HG03439 (cell line): Measurements from ENCODE around the gene GCNT4.

ENCODE experiments used
- ATAC-seq: cut with Tn5 transposase; IDR thresholded peaks from one replicate; pipeline ENCODE4 v1.9.1; 2021; ENCODE audit warnings: mild to moderate bottlenecking, moderate library complexity; ENCODE audit not compliant: unreplicated experiment

The GCNT4 gene

GRCh38 chr5:75018805-75019587 is 33.4 kb downstream of the GCNT4 start:
- no peak for ATAC-seq

DNA sequence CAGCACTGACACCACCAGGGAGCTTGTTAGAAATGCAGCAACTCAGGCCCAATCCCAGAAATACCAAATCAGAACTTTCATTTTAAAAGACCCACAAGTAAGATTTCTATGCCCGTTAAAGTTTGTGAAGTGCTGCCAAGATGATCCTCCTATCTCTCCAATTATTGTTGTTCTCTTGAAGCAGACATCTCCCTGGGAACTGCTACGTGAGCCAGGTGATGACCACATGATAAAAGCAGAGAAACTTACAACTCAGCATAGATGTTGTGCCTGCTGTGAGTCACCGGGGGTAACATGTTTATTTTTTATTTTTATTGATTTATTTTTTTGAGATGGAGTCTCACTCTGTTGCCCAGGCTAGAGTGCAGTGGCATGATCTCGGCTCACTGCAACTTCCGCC is 34.4 kb downstream of the GCNT4 start:
- no peak for ATAC-seq

DNA sequence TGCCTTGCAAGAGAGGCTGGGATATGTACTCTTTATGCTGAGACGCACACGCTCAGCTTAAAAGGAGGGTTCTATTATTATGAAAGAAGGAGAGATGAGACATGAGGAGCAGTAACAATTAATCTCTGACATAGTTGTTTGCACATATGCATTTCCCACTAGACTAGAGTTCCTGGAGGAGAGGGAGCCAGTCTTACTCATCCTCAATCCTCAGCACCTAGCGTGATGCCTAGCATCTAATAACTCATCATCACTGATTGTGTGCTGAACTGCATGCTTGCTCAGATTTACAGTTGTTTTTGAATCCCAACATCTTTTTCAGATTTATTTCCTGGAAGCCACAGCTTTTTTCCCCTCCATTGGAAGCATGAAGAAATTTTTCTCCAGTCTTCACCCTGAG is 35.5 kb downstream of the GCNT4 start:
- ATAC-seq = no peak

DNA sequence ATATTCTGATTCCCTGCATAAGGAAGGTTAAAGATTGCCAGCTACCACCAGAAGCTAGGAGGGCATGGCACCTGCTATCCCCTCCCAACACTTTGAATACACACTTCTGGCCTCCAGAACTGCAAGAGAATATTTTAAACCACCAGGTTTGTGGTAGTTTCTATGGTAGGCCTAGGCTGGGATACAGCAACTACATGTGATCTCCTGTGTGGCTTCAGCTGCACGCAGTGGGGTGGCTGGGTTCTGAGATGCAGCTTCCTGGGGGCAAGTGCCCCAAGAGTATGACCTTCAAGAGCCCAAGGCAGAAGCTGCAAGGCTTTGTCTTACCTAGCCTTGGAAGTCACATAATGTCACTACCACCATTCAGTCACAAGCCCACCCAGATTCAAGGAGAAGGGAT is 39.6 kb downstream of the GCNT4 start:
- no peak for ATAC-seq

GRCh38 chr5:75010838-75011237 is 41.5 kb downstream of the GCNT4 start:
- no peak for ATAC-seq

DNA sequence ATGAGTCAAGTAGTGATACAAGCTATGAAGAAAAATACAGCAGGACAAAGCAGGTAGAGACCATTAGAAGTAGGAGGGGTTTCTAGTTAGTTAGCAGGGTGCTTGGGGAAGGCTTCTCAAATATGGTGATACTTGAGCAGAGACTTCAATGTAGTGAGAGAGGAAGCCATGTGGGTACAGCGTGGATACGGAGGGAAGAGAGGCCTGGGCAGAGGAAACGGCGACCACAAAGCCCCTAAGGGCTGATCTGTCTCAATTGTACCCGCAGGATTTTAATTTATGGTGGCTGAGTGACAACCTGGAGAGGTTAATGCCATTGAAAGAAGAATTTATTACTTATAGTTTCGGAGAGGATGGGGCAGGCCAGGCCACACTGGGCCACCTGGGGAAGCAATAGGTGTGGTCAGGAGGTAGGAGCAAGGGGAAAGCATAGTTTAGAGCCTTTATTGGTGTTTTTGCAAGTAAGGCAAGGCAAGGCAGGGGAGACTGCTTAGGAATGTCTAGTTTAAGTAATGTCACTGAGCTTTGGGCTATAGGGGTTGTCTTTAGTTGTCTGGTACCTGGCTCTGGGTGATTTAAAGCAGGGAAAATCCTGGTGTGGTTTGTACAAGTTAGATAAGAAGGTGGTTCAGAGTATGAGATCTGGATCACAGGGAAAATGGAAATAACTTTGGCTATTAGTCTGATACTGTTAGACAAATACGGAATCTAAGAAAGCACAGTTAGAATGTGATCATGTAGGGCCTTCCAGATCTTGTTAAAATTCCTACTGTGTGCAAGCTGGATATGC is 42.6 kb downstream of the GCNT4 start:
- no peak for ATAC-seq

DNA sequence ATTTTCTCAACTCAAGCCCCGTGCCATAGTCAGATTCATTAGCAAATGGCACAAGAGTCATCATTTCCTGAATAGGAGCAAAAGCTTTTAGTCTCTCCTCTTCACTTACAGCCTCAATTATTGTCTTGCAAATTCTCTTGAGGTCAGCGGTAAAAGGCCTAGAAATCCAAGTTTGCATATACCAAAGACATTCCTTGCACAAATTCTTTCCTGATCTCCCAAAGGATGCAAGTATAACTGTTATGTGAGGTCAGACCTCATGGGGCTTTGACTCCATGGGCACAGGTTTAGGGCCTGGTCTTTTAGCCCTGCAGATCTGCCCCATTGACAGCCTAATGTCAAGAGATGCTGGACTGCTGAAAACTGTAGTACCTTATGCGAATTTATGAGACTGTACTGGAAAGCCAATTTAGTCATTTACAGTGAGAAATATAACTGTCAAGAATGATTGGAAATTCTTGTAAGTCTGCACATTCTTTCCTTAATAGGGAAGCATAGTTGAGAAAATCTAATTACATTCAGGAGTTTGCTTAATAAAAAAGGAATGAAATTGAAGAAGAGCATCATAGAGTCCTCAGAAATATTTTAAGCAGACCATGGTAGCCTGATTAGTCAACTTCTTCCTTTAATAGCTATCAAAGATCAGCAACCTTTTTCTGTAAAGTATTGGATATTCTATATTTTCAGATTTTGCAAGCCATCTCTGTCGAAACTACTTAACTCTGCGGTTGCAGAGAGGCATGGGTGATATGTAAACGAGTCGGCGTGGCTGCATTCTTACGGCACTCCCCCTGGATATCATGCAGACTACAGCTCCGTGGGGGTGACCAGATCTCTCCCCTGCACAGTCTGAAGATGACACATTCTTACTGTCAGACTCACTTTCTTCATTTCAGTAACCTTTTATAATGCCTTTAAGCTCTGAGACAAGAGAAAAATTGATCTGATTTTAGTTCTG is 45.2 kb downstream of the GCNT4 start:
- ATAC-seq = no peak

- no peak for ATAC-seq
Measured at GRCh38 chr5:75005561-75005960, 46.8 kb downstream of the GCNT4 start.
